Esophagus squamous epithelium (tissue), 4 donors: ENCODE measurements around the gene AQP1.

ENCODE experiments used
- CTCF ChIP-seq, 6 experiments: fragments of 450-650 bp in 4 of 6; fragments of 200-600 bp in 2 of 6; sonication (generic) in 2 of 6; IDR thresholded peaks; one replicate each; pipeline ENCODE4 v1.5.1; 2016 to 2019; ENCODE audit warnings: antibody characterized with exemption in 6 of 6, mild to moderate bottlenecking in 4 of 6, moderate library complexity in 4 of 6
- POLR2A ChIP-seq, 4 donors: fragments of 450-650 bp; IDR thresholded peaks; one replicate each; pipeline ENCODE4 v1.6.1; 2017; ENCODE audit warnings: antibody characterized with exemption in 4 of 4, mild to moderate bottlenecking in 4 of 4, moderate library complexity in 3 of 4

GRCh38 chr7:30938435-30939316 is 27.0 kb downstream of the AQP1 start:
- TF ChIP-seq CTCF (IDR thresholded peaks at IDR 0.05) (peak; percentile 64 to 98 (median 88)), POLR2A (IDR thresholded peaks at IDR 0.05) (no peak)
